HG03457 (cell line): Measurements from ENCODE around the gene METTL1.
"Not testable (repeated sequence)": the region's sequence is repeated elsewhere in the genome, so short reads cannot be mapped to it uniquely, and the experiment has no call there.

Source experiments
- ATAC-seq: cut with Tn5 transposase; IDR thresholded peaks from one replicate; pipeline ENCODE4 v1.9.1; 2021; ENCODE audit warnings: moderate number of reproducible peaks; ENCODE audit not compliant: unreplicated experiment

Gene METTL1

GRCh38 chr12:57771873-57772428 is at the start of gene METTL1:
METTL1 (minus strand) TSS chr12:57772105; CDS start chr12:57772083, 22 bp downstream.
- ATAC-seq = peak; percentile 68

- not testable (repeated sequence) for ATAC-seq
Measured at GRCh38 chr12:57821015-57821414, 49.1 kb upstream of the METTL1 start.

GRCh38 chr12:57820119-57820518 is 48.2 kb upstream of the METTL1 start:
- ATAC-seq = not testable (repeated sequence)

- not testable (repeated sequence) for ATAC-seq
Measured at GRCh38 chr12:57817990-57818331, 46.1 kb upstream of the METTL1 start.

- no peak for ATAC-seq
Measured at GRCh38 chr12:57817261-57817989, 45.5 kb upstream of the METTL1 start.

- ATAC-seq = no peak
Measured at GRCh38 chr12:57816855-57817151, 44.9 kb upstream of the METTL1 start.

GRCh38 chr12:57816001-57816854 is 44.3 kb upstream of the METTL1 start:
- no peak for ATAC-seq

- no peak for ATAC-seq
Measured at GRCh38 chr12:57815177-57816000, 43.5 kb upstream of the METTL1 start.

- no peak for ATAC-seq
Measured at GRCh38 chr12:57813971-57814772, 42.3 kb upstream of the METTL1 start.

GRCh38 chr12:57813111-57813970 is 41.4 kb upstream of the METTL1 start:
- no peak for ATAC-seq

GRCh38 chr12:57811028-57811755 is 39.3 kb upstream of the METTL1 start:
- ATAC-seq = no peak

- no peak for ATAC-seq
Measured at GRCh38 chr12:57810450-57810849, 38.5 kb upstream of the METTL1 start.

- no peak for ATAC-seq
Measured at GRCh38 chr12:57809425-57809824, 37.5 kb upstream of the METTL1 start.

- no peak for ATAC-seq
Measured at GRCh38 chr12:57808351-57808750, 36.4 kb upstream of the METTL1 start.

- ATAC-seq = no peak
Measured at GRCh38 chr12:57807285-57807684, 35.4 kb upstream of the METTL1 start.

GRCh38 chr12:57806677-57807076 is 34.8 kb upstream of the METTL1 start:
- ATAC-seq = no peak

- ATAC-seq = no peak
Measured at GRCh38 chr12:57803319-57803893, 31.5 kb upstream of the METTL1 start.

GRCh38 chr12:57802607-57803006 is 30.7 kb upstream of the METTL1 start:
- no peak for ATAC-seq
